ENCODE data around the gene DIP2C. TPM values are rescaled to one million over a fixed set of nuclear protein-coding genes. Genes with fewer than 3 reads are reported as not detected.

The DIP2C gene
- total RNA-seq, 1 donor from 2014 or later = 52.6 TPM

- peaks cover 15% of the 10 kb centered on the region for H3K27me3 Mint-ChIP-seq (ENCODE audit: unreplicated experiment)
- peak overlapping the region; percentile 53 for H3K4me3 Mint-ChIP-seq (ENCODE audit: unreplicated experiment)
- no peak for DNase-seq
- peaks cover 10% of the 10 kb centered on the region for H3K9me3 Mint-ChIP-seq (ENCODE audit: unreplicated experiment)
- H3K36me3 Mint-ChIP-seq (ENCODE audit: unreplicated experiment) = peaks cover 28% of the 10 kb centered on the region
- TF ChIP-seq, protein P1, sequence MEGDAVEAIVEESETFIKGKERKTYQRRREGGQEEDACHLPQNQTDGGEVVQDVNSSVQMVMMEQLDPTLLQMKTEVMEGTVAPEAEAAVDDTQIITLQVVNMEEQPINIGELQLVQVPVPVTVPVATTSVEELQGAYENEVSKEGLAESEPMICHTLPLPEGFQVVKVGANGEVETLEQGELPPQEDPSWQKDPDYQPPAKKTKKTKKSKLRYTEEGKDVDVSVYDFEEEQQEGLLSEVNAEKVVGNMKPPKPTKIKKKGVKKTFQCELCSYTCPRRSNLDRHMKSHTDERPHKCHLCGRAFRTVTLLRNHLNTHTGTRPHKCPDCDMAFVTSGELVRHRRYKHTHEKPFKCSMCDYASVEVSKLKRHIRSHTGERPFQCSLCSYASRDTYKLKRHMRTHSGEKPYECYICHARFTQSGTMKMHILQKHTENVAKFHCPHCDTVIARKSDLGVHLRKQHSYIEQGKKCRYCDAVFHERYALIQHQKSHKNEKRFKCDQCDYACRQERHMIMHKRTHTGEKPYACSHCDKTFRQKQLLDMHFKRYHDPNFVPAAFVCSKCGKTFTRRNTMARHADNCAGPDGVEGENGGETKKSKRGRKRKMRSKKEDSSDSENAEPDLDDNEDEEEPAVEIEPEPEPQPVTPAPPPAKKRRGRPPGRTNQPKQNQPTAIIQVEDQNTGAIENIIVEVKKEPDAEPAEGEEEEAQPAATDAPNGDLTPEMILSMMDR (IDR thresholded peaks at IDR 0.05; ENCODE audit: partially characterized antibody, unreplicated experiment) = no peak
- H3K27ac Mint-ChIP-seq (ENCODE audit: unreplicated experiment) = peak overlapping the region; percentile 82
- peaks cover 16% of the 10 kb centered on the region for H3K4me1 Mint-ChIP-seq (ENCODE audit: low read depth, unreplicated experiment)
These were observed 247.8 kb downstream of the DIP2C start for GRCh38 chr10:441659-442058.

GRCh38 chr10:440127-440526, 249.3 kb downstream of the DIP2C start:
- H3K36me3 Mint-ChIP-seq (ENCODE audit: unreplicated experiment) = peaks cover 14% of the 10 kb centered on the region
- H3K27ac Mint-ChIP-seq (ENCODE audit: unreplicated experiment) = no peak overlapping the region
- H3K4me1 Mint-ChIP-seq (ENCODE audit: low read depth, unreplicated experiment) = peaks cover 16% of the 10 kb centered on the region
- no peak overlapping the region for H3K4me3 Mint-ChIP-seq (ENCODE audit: unreplicated experiment)
- H3K9me3 Mint-ChIP-seq (ENCODE audit: unreplicated experiment) = peaks cover 3% of the 10 kb centered on the region
- TF ChIP-seq, protein P1 (IDR thresholded peaks at IDR 0.05; ENCODE audit: partially characterized antibody, unreplicated experiment) = no peak
- peaks cover 11% of the 10 kb centered on the region for H3K27me3 Mint-ChIP-seq (ENCODE audit: unreplicated experiment)
- no peak for DNase-seq

DNA sequence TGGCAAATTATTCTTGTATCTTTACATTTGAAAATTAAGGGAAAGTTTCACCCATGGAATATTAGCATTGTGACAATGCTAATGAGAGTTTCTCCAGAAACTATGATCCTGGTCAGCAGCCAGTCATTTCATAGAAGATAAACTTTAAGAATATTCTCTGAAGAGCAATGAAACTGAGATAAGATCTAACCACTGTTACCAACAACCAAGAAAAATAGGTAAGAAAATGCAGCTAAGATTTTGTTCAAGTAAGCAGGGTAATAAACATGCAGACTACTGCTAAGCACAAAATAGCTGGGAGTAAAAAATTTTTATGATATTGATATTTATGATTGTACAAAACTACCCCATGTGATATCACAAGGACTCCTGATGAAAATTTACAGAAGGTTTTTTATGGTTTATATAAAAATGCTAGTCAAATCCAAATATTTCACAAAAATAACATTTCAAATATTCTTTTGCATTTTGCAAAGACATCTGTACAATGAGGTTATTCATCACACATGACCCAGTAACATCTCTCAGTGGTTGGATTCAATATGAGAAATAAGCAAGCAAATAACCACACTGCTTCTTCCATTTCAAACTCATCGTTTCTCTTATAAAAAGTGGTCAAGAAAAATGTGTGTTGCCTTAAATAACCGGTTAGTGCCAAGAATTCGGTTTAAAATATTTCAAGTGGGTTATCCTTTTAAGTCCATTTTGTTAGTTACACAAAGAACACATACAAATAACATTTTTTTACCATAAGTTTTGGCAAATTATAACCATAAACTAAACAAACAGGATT, 251.6 kb downstream of the DIP2C start:
- Mint-ChIP-seq H3K4me3 (ENCODE audit: unreplicated experiment) (no peak overlapping the region), H3K27me3 (ENCODE audit: unreplicated experiment) (peaks cover 13% of the 10 kb centered on the region), H3K4me1 (ENCODE audit: low read depth, unreplicated experiment) (peaks cover 10% of the 10 kb centered on the region), H3K27ac (ENCODE audit: unreplicated experiment) (no peak overlapping the region), H3K9me3 (ENCODE audit: unreplicated experiment) (no peaks in the 10 kb centered on the region), H3K36me3 (ENCODE audit: unreplicated experiment) (peaks cover 8% of the 10 kb centered on the region)
- TF ChIP-seq, protein P1 (IDR thresholded peaks at IDR 0.05; ENCODE audit: partially characterized antibody, unreplicated experiment) = no peak
- no peak for DNase-seq

DNA sequence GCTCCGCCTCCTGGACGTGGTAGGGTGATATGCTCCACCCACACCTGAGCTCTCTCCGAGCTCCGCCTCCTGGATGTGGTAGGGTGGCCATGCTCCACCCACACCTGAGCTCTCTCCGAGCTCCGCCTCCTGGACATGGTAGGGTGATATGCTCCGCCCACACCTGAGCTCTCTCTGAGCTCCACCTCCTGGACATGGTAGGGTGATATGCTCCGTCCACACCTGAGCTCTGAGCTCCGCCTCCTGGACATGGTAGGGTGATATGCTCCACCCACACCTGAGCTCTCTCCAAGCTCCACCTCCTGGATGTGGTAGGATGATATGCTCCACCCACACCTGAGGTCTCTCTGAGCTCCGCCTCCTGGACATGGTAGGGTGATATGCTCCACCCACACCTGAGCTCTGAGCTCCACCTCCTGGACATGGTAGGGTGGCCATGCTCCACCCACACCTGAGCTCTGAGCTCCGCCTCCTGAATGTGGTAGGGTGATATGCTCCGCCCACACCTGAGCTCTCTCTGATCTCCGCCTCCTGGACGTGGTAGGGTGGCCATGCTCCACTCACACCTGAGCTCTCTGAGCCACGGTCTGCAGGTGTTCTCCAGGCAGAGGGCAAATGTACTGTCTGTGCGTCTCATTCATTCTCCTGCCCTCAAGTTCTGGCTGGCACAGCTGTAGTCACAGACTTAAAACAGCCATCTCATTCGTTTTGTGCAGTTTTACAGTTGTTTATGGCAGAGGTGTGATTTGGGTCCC, 252.4 kb downstream of the DIP2C start:
- Mint-ChIP-seq H3K27ac (ENCODE audit: unreplicated experiment) (no peak overlapping the region), H3K27me3 (ENCODE audit: unreplicated experiment) (peaks cover 13% of the 10 kb centered on the region), H3K4me3 (ENCODE audit: unreplicated experiment) (no peak overlapping the region), H3K9me3 (ENCODE audit: unreplicated experiment) (peaks cover 3% of the 10 kb centered on the region), H3K4me1 (ENCODE audit: low read depth, unreplicated experiment) (peaks cover 5% of the 10 kb centered on the region), H3K36me3 (ENCODE audit: unreplicated experiment) (peaks cover 16% of the 10 kb centered on the region)
- TF ChIP-seq, protein P1 (IDR thresholded peaks at IDR 0.05; ENCODE audit: partially characterized antibody, unreplicated experiment) = no peak
- no peak for DNase-seq

Measured in glutamatergic neuron (in vitro differentiated cells).